Activated CD8-positive, alpha-beta T cell treated with anti-CD3 and anti-CD28 coated beads for 36 hours (primary cell): ENCODE measurements around the gene IL1RAP. TPM values are rescaled to one million over a fixed set of nuclear protein-coding genes. Genes with fewer than 3 reads are reported as not detected.

Experiments used
- ATAC-seq: fragments of 200-7000 bp; cut with Tn5 transposase; one replicate; pipeline ENCODE4 v1.10.0; 2021; ENCODE audit warnings: mild to moderate bottlenecking, moderate library complexity
- CTCF ChIA-PET: fragments of 350-600 bp; sonication (Branson Sonifier 250); formaldehyde crosslinking; loops from one replicate; lab custom pipeline; 2021; ENCODE audit warnings: antibody characterized with exemption; lab: Charles Lee
- POLR2A ChIA-PET: fragments of 350-600 bp; sonication (Branson Sonifier 250); formaldehyde crosslinking; loops from one replicate; lab custom pipeline; 2021; ENCODE audit warnings: antibody characterized with exemption; lab: Charles Lee
- DNase-seq: peaks from one replicate; pipeline ENCODE4 v3.0.0-alpha.2; 2020
- H3K27ac Mint-ChIP-seq: one replicate; pipeline ENCODE4 v1.8.0; 2021; ENCODE audit warnings: mild to moderate bottlenecking, mixed read lengths
- H3K27me3 Mint-ChIP-seq: one replicate; pipeline ENCODE4 v1.8.0; 2021; ENCODE audit warnings: mixed read lengths
- H3K36me3 Mint-ChIP-seq: one replicate; pipeline ENCODE4 v1.8.0; 2021; ENCODE audit warnings: low read depth, mixed read lengths
- H3K4me1 Mint-ChIP-seq: one replicate; pipeline ENCODE4 v1.8.0; 2021; ENCODE audit warnings: low read depth, mixed read lengths
- H3K4me3 Mint-ChIP-seq: one replicate; pipeline ENCODE4 v1.8.0; 2021; ENCODE audit warnings: mild to moderate bottlenecking, moderate library complexity, mixed read lengths
- H3K9me3 Mint-ChIP-seq: one replicate; pipeline ENCODE4 v1.8.0; 2021; ENCODE audit warnings: mixed read lengths
- CTCF ChIP-seq: fragments of 200-600 bp; IDR thresholded peaks from one replicate; pipeline ENCODE4 v1.8.0; 2022; ENCODE audit warnings: antibody characterized with exemption, mild to moderate bottlenecking
- intact Hi-C: fragments of 100-400 bp; cut with micrococcal nuclease; formaldehyde crosslinking; loops from one replicate; pipeline ENCODE4 v1.10.0; 2022
- total RNA-seq, 2 experiments: library from RNA; stranded (reverse); gene quantifications; one replicate each; pipeline ENCODE4 v1.2.3, GENCODE V29; 2021

IL1RAP gene
- total RNA-seq, 2 experiments from 2014 or later, result 18.8 to 20.2 TPM

GRCh38 chr3:190498293-190498692, 15.6 kb upstream of the IL1RAP start:
- Mint-ChIP-seq H3K27ac (no peak overlapping the region), H3K4me3 (no peak overlapping the region), H3K4me1 (peaks cover 3% of the 10 kb centered on the region), H3K9me3 (no peaks in the 10 kb centered on the region), H3K27me3 (peaks cover 40% of the 10 kb centered on the region), H3K36me3 (no peaks in the 10 kb centered on the region)
- no peak for ATAC-seq
- no peak for TF ChIP-seq CTCF
- no peak for DNase-seq
- intact Hi-C loops, result no loop called here
- ChIA-PET POLR2A (interaction anchor here (1.4 kb wide), 1 partner anchor 12 kb away, joined by 4 read pairs; no protein-coding TSS in a partner anchor), CTCF (interaction anchor here (1.2 kb wide), 1 partner anchor 11 kb away, joined by 3 read pairs; no protein-coding TSS in a partner anchor)

GRCh38 chr3:190499122-190499521, 14.8 kb upstream of the IL1RAP start:
- H3K36me3 Mint-ChIP-seq, result no peaks in the 10 kb centered on the region
- ChIA-PET POLR2A (interaction anchor here (1.4 kb wide), 1 partner anchor 12 kb away, joined by 4 read pairs; no protein-coding TSS in a partner anchor), CTCF (interaction anchor here (0.6 to 1.2 kb wide), 2 partner anchors 12 to 16 kb away, joined by 3 read pairs; no protein-coding TSS in a partner anchor)
- no peak overlapping the region for H3K27ac Mint-ChIP-seq
- intact Hi-C loops, result no loop called here
- peaks cover 3% of the 10 kb centered on the region for H3K4me1 Mint-ChIP-seq
- H3K4me3 Mint-ChIP-seq, result no peak overlapping the region
- peaks cover 41% of the 10 kb centered on the region for H3K27me3 Mint-ChIP-seq
- TF ChIP-seq CTCF, result no peak
- no peaks in the 10 kb centered on the region for H3K9me3 Mint-ChIP-seq
- ATAC-seq, result no peak
- DNase-seq, result no peak

GRCh38 chr3:190502946-190503345, 10.9 kb upstream of the IL1RAP start:
- DNase-seq, result no peak
- intact Hi-C loops, result no loop called here
- TF ChIP-seq CTCF, result no peak
- Mint-ChIP-seq H3K9me3 (no peaks in the 10 kb centered on the region), H3K27me3 (peaks cover 23% of the 10 kb centered on the region), H3K4me1 (peaks cover 3% of the 10 kb centered on the region), H3K4me3 (no peak overlapping the region), H3K27ac (no peak overlapping the region), H3K36me3 (no peaks in the 10 kb centered on the region)
- no peak for ATAC-seq
- ChIA-PET POLR2A (no interaction called here), CTCF (interaction anchor here (0.9 to 2.6 kb wide), 2 partner anchors 8 to 101 kb away, joined by 3 to 9 read pairs; no protein-coding TSS in a partner anchor)

- no peak for ATAC-seq
- peaks cover 19% of the 10 kb centered on the region for H3K27me3 Mint-ChIP-seq
- intact Hi-C loops, result no loop called here
- H3K36me3 Mint-ChIP-seq, result no peaks in the 10 kb centered on the region
- DNase-seq, result no peak
- no peak for TF ChIP-seq CTCF
- no peaks in the 10 kb centered on the region for H3K9me3 Mint-ChIP-seq
- H3K4me3 Mint-ChIP-seq, result no peak overlapping the region
- H3K27ac Mint-ChIP-seq, result no peak overlapping the region
- peaks cover 3% of the 10 kb centered on the region for H3K4me1 Mint-ChIP-seq
- CTCF ChIA-PET, result interaction anchor here (0.7 to 2.6 kb wide), 3 partner anchors 10 to 13 kb away, joined by 3 to 9 read pairs (median 4); no protein-coding TSS in a partner anchor
- POLR2A ChIA-PET, result no interaction called here
Observed at GRCh38 chr3:190504354-190505125, 9.3 kb upstream of the IL1RAP start.

- ChIA-PET POLR2A (no interaction called here), CTCF (interaction anchor here (0.7 to 2.6 kb wide), 2 partner anchors 10 to 11 kb away, joined by 3 to 9 read pairs; no protein-coding TSS in a partner anchor)
- DNase-seq, result no peak
- Mint-ChIP-seq H3K36me3 (no peaks in the 10 kb centered on the region), H3K4me3 (no peak overlapping the region), H3K27me3 (peaks cover 18% of the 10 kb centered on the region), H3K4me1 (peaks cover 3% of the 10 kb centered on the region), H3K27ac (no peak overlapping the region), H3K9me3 (no peaks in the 10 kb centered on the region)
- TF ChIP-seq CTCF, result no peak
- intact Hi-C loops, result no loop called here
- ATAC-seq, result no peak
Observed at GRCh38 chr3:190505381-190506003, 8.4 kb upstream of the IL1RAP start.
